ENCODE measurements around the gene ARL11.

The ARL11 gene

GRCh38 chr13:49615836-49616675, 12.3 kb upstream of the ARL11 start:
- DNase-seq = no peak

- no peak for DNase-seq
Observed at GRCh38 chr13:49616676-49617065, 11.6 kb upstream of the ARL11 start.

- DNase-seq = no peak
Observed at GRCh38 chr13:49620170-49620621, 8.1 kb upstream of the ARL11 start.

GRCh38 chr13:49622174-49622946, 5.9 kb upstream of the ARL11 start:
- DNase-seq = no peak

GRCh38 chr13:49624229-49624628, 4.1 kb upstream of the ARL11 start:
- DNase-seq = no peak

GRCh38 chr13:49625392-49626079, 2.8 kb upstream of the ARL11 start:
- DNase-seq = no peak

GRCh38 chr13:49629196-49629938, 1.1 kb downstream of the ARL11 start:
- DNase-seq = no peak

GRCh38 chr13:49629947-49630346, 1.6 kb downstream of the ARL11 start:
- DNase-seq = no peak

GRCh38 chr13:49630580-49630979, 2.3 kb downstream of the ARL11 start:
- no peak for DNase-seq

- DNase-seq = no peak
Observed at GRCh38 chr13:49632156-49632555, 3.8 kb downstream of the ARL11 start.

- no peak for DNase-seq
Observed at GRCh38 chr13:49633710-49634109, 5.4 kb downstream of the ARL11 start.

GRCh38 chr13:49635599-49636433, 7.5 kb downstream of the ARL11 start:
- no peak for DNase-seq

GRCh38 chr13:49636705-49637104, 8.4 kb downstream of the ARL11 start:
- DNase-seq = no peak

GRCh38 chr13:49638030-49638743, 9.9 kb downstream of the ARL11 start:
- DNase-seq = no peak

GRCh38 chr13:49638744-49639072, 10.4 kb downstream of the ARL11 start:
- no peak for DNase-seq

GRCh38 chr13:49641801-49642291, 13.5 kb downstream of the ARL11 start:
- no peak for DNase-seq

GRCh38 chr13:49643035-49643646, 14.8 kb downstream of the ARL11 start:
- DNase-seq = no peak

- DNase-seq = no peak
Observed at GRCh38 chr13:49645451-49645850, 17.1 kb downstream of the ARL11 start.

GRCh38 chr13:49646688-49647087, 18.4 kb downstream of the ARL11 start:
- no peak for DNase-seq

- peak in 1 of 2 experiments; percentile 34 for DNase-seq
Observed at GRCh38 chr13:49649244-49649962, 21.1 kb downstream of the ARL11 start.

Data from NCI-H524 (cell line).